Spleen (tissue), 7 donors: Measurements from ENCODE around the gene ACER1.

ENCODE experiments used
- POLR2A ChIP-seq, 3 donors: fragments of 450-650 bp; IDR thresholded peaks; one replicate each; pipeline ENCODE4 v1.5.1; 2017; ENCODE audit warnings: antibody characterized with exemption in 3 of 3, mild to moderate bottlenecking in 1 of 3
- TF ChIP-seq, protein P1 (sequence below), 11 experiments: fragments of 200-600 bp in 7 of 11; fragments of 450-650 bp in 4 of 11; sonication (generic) in 4 of 11; IDR thresholded peaks in 8 of 11; conservative IDR thresholded peaks in 3 of 11; 1 replicate in 7 of 11; 2 replicates in 4 of 11; pipeline versions ENCODE4 v1.4.0 to v1.8.0; 2016 to 2021; ENCODE audit warnings: antibody characterized with exemption in 11 of 11, inconsistent platforms in 4 of 11, mild to moderate bottlenecking in 1 of 11
- donor health status: DM: no; HTN: no; CAD: no; lungs with moderate emphysema.
- donor health status: DM: no; HTN: no; CAD: no.
- donor health status: DM: no; HTN: no; CAD: no.

DNA sequence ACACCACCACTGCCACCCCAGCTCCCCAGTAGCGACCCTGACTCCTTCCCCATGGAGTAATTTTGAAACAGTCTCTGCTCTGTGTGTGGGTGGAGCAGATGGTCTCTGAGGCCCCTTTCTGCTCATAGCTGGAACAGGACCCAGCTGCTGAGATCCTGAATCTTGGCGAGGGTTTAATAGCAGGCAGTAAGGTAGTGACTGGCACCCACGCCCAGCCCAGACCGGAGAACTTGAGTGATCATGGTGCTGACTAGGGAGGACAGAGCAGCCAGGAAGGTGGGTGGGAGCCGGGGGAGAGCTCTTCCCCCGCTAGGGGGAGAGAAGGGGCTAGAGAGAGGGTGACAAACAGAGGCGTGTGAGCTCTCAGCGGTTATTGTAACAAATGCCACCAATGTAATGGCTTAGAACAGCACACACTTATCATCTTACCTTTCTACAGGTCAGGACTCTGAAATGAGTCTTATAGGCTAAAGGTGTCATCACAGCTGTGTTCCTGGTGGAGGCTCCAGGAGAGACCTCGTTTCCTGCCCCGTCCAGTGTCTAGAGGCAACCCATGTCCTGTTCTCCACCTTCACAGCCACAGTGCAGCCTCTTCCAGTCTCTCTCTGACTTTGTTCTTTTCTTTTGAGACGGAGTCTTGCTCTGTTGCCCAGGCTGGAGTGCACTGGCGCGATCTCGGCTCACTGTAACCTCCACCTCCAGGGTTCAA lies 7.2 kb upstream of the ACER1 start:
- TF ChIP-seq, protein P1, sequence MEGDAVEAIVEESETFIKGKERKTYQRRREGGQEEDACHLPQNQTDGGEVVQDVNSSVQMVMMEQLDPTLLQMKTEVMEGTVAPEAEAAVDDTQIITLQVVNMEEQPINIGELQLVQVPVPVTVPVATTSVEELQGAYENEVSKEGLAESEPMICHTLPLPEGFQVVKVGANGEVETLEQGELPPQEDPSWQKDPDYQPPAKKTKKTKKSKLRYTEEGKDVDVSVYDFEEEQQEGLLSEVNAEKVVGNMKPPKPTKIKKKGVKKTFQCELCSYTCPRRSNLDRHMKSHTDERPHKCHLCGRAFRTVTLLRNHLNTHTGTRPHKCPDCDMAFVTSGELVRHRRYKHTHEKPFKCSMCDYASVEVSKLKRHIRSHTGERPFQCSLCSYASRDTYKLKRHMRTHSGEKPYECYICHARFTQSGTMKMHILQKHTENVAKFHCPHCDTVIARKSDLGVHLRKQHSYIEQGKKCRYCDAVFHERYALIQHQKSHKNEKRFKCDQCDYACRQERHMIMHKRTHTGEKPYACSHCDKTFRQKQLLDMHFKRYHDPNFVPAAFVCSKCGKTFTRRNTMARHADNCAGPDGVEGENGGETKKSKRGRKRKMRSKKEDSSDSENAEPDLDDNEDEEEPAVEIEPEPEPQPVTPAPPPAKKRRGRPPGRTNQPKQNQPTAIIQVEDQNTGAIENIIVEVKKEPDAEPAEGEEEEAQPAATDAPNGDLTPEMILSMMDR (IDR thresholded peaks at IDR 0.05 in 8 of 11, conservative IDR thresholded peaks at IDR 0.05 in 3 of 11) = no peak
- no peak for TF ChIP-seq POLR2A (IDR thresholded peaks at IDR 0.05)
